HG03378 (cell line): ENCODE measurements around the gene KERA.
"Not testable (repeated sequence)": the region's sequence is repeated elsewhere in the genome, so short reads cannot be mapped to it uniquely, and the experiment has no call there.

Source experiments
- ATAC-seq: cut with Tn5 transposase; IDR thresholded peaks from one replicate; pipeline ENCODE4 v1.9.1; 2021; ENCODE audit warnings: mild to moderate bottlenecking, moderate library complexity; ENCODE audit not compliant: unreplicated experiment

Gene KERA, protein sequence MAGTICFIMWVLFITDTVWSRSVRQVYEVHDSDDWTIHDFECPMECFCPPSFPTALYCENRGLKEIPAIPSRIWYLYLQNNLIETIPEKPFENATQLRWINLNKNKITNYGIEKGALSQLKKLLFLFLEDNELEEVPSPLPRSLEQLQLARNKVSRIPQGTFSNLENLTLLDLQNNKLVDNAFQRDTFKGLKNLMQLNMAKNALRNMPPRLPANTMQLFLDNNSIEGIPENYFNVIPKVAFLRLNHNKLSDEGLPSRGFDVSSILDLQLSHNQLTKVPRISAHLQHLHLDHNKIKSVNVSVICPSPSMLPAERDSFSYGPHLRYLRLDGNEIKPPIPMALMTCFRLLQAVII

DNA sequence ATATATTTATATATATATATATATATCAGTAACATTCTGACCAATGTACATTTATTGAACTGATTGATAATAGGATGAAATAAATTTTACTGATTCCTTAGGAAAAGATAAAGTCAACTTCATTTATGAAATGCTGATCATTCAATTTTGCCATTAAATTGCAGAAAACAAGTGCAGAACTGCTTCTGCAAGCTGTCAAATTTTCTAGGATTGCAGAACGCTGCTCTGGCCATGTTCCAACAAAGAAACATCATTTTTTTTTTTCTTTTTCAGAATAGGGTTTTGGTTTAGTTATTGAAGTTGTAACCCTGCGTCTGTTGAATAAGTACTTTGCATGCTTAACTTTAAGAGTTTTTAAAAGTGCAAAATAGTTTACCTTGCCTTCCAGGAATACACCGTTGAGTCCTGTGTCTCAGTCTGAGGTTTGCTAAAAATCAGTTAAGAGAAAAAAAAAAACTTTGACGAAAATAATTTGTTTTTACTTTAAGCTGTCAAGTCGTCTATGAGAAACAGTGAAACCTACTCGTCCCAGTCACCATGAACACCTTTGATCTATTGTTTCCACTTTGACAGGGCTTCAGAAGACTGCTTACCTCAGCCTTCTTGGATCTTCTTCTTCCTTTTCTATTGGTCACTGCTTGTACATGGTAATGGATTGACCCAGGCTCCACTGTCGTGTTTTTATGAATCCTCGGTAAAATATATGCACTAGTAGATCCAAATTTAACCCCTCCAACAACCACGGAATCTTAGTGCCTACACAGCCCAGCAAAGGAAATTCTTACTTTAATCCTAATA lies at the start of gene KERA:
Gene KERA (minus strand): TSS at position 657 of the 798 bp plus-strand sequence. CDS start 1,743 bp downstream, outside the sequence.
- ATAC-seq = no peak

DNA sequence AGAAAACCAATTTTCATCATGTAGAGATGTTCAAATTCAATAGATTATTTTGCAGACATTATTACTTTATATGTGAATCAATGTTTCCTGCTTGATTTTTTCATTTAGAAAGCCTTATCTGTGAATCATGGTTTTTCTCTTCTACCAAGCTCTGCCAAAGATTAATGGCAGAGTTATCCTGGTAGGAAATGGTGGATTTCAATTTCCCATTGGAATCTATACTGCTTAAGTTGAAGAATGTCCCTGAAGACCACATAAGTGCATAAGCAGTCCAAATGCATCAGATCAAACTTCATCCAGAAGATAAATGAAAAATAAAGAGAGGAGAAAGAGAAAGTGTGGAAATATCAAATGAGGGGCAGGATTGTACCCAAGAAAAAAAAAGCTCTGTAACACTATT lies 48.5 kb upstream of the KERA start:
- no peak for ATAC-seq

DNA sequence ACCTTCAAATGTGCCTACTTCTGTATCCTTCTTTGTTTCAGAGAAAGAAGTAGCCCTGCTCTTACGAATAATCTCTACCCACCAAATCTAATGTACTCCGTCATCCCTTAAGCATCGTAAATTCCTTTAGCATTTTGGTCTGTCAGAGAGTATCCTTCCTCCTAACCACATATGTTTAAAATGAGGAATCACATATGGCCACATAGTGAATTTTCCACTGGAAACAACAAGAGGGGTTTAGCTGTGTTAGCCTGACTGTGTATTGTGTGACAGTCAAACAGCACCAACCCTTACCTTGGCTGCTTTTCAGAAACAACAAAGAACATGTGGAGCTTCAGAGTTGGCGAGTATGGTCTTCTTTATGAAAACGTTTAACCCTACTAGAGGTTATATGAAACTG lies 48.0 kb upstream of the KERA start:
- no peak for ATAC-seq

DNA sequence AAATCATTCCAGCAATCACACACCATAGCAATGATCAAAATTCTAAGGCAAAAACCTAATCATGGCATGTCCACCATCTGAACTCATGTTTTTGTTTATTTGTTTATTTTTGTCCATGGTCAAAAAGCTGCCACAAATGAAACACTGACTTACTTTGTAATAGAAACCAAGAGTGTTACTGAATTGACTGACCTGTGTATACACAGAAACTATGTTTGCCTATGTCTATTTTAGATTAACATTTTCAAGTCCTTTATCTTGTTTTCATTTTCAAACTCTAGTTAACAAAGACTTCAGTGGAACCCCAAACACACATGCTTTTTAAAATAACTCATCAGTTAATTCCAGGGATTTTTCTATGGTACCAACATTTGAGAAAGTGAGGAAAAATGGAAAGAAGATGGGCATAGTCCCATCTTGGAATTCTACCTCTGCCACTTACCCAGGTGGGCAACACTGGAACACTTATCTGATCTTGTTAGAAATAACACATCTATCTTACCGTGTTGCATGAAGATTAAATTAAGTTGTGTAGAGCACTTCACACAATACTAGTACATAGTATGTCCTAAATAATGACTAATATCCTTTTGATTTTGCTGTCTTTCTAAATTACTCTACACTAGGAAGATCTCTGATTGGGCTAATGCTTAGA lies 47.1 kb upstream of the KERA start:
- ATAC-seq = no peak

DNA sequence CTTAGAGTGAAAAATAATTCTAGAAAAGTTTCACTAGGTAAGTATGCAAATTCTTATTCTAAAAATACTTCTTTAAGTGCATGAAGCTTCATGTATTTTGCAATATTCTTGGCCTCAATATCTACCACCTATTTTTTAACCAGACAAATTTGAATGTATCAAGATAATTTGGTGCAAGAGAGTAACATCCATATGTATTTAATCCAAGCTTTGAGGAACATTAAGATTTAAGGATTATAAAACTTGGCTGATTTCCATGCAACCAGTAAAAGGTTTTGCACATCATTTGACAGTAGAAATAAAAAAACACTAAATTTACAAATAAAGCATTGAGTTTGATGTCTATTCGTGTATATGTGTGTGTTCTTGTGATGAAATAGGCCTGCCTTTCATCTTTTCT lies 45.8 kb upstream of the KERA start:
- ATAC-seq = no peak

DNA sequence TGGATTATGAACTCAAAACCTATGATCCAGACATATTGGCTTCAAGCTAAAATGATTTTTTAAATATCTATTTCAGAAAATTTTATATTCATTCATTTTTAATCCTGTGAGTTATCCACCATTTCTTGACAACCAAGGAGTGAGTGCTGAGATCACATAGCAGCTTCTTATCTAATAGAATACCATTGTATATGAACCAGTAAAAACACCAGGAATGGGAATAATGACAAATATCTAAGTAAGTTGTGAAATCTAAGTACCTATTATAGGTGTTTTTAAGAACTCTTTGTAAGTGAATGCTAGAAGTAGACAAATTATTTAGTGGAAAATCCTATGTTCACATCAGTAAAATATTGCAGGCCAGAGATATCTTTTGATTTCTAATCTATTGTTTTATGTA lies 45.3 kb upstream of the KERA start:
- no peak for ATAC-seq

DNA sequence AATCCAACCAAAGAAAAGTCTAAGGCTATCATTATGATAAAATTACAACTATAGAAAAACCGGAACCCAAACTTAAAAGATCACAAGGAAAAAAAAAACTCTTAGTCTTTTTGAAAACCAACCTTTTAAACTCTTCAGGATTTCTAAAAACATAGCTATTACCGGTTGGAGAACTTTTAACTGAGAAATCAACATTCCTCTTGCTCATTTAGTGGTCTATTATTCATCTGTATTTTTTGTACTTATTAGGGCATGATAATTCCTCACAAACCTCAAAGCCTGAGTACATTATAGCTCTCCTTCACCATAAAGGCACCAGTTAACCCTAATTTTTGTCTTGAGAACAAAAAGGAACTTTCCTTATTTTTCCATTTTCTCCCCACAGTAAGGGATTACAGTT lies 43.1 kb upstream of the KERA start:
- no peak for ATAC-seq

DNA sequence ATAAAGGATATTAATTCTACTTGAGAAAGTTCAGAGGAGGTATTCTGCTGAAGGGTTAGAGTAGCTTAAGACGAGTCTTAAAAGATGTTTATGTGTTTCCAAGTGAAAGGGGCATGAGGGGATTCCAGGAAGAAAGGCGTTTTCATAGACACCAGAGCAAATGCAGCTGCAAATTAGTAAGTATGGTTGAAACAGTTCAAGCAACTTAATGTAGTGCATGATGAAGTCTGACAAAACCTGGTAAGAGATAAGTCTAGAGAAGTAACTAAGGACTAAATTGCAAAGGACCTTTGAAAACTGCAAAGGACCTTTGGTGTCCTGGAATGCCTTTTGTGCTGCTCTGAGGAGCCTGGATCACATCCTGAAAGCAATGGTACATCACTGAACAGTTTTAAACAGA lies 42.0 kb upstream of the KERA start:
- ATAC-seq = no peak

DNA sequence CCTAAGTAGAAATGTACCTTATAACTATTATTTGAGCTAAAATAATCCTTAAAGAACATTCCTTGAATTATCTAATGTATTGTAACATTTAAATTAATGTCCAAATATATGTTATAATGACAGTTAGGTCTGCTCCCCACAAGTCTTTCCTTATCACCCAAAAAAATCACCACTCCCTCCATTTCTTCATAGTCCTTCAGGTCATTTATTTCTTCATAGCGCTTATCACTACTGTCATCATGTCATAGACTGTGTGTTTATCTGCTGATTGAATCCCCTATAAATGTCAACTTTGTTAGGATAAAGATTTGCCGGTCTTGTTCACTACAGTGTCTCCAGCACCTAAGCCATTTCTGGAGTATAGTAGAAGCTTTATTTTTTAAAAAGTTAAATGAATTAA lies 41.5 kb upstream of the KERA start:
- ATAC-seq = no peak

DNA sequence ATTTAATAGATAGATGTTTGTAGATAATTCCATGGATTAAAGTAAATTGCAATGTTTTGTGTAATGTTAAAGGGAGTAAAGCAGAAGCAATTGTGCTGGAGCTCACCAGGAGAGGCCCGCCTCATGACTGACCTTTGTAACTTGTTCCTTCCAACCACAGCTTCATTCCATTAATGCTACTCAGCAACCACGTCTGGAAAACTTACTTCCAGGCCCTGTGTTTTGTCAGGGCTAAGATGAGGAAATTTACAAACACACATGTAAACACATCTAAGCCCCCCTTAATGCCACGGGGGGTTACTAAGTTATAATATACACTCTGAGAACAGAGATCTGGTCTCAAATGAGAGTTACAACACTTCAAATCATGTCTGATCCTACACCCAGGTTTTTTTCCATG lies 41.1 kb upstream of the KERA start:
- no peak for ATAC-seq

DNA sequence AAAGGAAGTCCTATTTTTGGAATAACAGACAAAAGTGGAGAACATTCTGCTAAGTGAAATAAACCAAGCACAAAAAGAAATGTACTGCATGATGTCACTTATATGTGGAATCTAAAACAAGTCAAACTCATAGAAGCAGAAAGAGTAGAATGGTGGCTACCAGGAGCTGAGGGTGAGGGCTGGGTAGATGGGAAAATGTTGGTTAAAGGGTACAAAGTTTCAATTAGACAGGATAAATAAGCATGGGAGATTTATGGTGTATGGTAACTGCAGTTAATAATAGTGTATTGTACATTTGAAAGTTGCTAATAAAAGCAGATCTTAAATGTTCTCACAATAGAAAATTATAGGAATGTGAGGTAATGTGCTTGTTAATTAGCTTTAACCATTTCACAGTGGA lies 40.6 kb upstream of the KERA start:
- ATAC-seq = no peak

DNA sequence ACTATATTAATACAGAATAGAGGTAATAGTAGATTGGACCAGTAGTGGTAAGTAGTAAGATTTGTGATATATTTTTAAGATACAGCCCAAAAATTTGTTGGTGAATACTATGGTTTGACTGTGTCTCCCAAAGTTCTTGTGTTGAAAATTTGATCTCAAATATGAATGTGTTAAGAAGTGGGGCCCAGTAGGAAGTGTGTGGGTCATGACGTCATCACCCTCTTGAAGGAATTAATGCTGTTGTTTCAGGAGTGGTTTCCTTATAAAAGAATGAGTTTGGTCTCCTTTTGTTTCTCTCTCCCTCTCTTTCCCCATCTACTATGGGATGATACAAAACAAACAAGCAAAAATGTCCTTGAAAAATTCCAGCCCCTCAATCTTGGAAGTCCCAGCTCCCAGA lies 37.1 kb upstream of the KERA start:
- no peak for ATAC-seq

DNA sequence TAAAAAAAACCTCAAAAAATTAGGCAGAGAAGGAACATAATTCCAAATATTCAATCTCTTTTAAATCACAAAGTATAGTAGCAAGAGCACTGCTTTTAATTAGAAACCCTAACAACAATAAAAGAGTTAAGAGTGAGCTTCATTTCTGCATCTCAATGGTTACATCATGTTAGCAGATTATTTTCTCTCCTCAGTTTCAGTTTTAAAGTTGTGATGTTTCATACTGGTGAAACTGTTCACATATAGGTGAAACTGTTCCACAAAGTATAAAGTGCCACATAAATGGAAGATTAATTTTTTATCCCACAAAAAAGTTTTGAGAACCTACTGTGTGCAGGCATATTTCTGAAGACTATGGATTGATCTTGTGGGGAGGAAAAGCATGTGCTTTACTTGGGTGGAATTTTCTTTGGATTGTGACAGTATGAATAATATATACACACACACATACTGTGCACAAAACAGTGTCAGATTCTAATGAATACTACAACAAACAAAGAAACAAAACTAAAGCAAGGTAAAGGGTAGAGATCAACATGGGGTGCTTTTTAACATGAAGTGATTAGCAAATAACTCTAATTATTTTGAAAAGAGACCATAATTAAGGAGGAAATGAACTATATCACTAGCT lies 36.3 kb upstream of the KERA start:
- no peak for ATAC-seq

DNA sequence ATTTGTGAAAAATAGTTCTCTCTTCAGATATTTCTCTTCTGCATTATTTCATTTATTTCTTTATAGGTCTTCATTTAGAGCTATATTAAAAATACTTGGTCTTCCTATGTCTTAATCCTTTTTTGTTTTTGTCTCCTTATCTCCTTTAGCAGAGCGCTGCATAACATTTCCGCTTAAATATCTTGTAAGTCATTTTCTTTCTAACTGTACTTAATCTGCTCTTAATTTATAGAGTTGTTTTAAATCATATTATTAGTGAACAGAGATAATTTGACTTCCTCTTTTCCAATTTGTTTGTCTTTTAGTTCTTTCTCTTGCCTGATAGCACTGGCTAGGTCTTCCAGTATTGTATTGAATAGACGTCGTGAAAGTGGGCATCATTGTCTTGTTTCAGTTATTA lies 35.5 kb upstream of the KERA start:
- no peak for ATAC-seq

DNA sequence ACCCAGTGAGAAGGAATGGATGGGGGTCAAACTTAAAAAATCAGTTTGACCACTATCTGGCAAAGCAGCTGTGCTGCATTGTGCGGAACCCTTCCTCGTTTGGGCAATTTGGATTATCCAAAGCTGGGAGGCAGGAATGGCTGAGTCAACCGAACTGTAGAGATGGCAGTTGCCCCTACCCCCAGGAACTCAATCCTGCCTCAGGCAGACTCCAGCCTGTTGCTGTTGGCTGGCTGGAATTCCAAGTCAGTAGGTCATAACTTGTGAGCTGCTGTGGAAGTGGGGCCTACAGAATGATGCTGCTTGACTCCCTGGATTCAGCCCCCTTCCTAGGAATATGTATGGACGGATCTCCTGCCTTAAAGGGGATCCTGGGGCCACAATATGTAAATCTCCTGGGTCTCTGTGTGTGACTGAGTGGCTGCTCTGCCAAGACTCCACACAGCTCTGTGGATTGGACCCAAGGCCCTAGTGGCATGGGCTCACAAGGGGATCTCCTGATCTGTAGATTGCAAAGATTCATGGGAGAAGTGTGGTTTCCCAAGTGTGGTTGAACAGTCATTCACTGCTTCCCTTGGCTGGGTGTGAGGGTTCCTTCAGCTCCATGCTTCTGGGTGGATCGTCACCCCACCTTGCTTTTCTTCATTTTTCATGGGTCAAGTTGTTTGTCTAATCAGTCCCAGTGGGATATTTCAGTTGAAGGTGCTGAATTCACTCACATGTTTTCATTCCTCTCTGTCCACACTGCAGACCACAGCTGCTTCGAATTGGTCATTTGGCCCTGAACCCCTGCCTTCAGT lies 34.3 kb upstream of the KERA start:
- no peak for ATAC-seq

DNA sequence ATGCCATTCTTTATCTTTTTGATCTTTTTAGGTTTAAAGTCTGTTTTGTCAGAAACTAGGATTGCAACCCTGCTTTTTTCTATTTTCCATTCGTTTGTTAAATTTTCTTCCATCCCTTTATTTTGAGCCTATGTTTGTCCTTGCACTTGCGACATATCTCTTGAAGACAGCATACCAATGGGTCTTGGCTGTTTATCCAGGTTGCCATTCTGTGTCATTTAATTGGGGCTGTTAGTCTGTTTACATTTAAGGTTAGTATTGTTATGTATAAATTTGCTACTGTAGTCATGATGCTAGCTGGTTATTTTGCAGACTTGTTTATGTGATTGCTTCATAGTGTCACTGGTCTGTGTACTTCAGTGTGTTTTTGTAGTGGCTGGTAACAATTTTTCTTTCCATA lies 32.1 kb upstream of the KERA start:
- not testable (repeated sequence) for ATAC-seq

DNA sequence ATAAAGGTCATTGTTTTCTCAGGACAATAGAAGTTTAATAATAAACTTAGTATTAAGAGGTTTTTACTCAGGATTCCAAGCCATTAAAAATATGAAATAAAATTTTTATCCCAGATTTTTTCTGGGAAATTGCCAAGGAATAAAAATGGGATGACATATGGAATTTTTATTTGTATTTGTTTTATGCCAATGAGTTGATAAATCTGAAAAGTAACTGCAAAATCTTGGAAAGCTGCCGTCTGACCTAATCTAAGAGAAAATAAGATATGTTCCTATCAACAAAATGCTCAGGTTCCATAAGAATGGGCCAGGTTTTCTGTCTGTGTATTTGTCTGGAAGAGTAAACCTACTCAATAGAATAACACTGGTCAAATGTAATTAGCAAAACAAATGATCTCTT lies 22.2 kb upstream of the KERA start:
- ATAC-seq = no peak

DNA sequence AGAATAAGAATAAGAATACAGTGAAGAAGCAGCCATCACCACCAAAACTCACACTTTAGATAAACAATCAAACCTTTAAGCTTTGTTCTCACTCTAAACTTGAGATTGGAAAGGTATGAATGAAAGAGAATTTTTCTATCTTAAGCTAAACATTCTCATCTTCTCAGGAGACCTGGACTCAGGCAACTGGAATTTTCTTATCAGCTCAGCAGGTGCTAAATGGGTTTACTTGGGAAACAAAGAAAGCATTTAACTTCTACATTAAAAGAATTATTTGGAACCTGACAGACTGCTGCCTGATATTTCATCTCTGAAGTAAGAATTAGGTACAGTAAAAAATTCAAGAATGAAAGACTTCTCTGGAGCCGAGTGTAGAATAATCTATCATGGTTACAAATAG lies 20.7 kb upstream of the KERA start:
- no peak for ATAC-seq

DNA sequence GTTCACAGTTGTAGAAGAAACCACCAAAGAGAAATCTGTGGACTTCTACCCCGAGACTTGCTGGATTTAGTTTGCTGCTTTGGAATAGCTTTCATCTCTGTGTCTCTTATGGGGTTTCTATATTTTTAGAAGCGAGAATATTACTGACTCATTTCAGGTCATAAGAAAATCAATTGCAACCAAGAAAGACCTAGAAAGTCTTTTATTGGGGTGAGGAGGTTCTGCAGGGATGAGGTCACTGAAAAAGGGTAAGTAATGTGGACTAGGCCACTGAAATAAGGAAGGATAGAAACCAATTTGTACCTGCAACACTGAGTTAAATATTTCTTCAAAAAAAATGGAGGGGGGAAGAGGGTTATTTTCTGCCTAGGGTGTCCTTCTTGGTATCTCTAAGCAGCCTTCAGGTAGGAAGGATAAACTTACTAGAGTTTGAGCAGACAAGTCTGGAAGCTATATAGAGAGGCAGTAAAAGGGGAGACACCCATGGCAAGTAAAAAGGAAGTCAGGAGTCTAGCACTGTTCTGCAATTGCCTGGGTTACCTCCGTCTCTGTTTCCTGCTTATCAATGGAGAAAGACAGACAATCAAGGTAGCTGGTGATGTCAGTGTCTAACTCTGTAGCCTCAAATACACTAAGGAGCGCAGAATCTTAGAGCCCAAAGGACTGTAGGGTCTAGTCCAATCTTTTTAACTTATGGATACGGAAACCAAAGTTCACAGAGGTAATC lies 19.6 kb upstream of the KERA start:
- ATAC-seq = no peak

DNA sequence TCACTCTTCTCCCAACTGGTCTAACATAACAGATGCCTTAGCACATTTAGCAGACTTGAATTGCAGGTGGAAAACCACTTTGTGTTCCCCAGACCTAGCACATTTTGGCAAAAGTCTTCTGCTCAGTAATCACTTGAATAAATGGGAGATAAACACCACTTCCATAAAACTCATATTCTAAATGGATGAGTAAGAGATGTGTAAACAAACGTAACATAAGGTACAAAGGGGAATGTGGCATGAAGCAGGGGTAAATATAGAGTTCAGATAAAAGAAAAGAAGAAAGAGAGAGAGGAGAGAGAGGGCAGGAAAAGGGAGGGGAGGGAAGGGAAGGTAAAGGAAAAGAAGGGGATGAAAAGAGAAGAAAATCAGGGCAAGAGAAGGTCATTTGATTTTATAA lies 17.0 kb upstream of the KERA start:
- ATAC-seq = no peak
